NCI-H510A (cell line): ENCODE data around the gene DAP.

Experiments
- DNase-seq: peaks from one replicate; lab custom pipeline; 2025; lab: John Stamatoyannopoulos, UW

Gene DAP

GRCh38 chr5:10689391-10690081, 71.5 kb downstream of the DAP start:
- DNase-seq, result no peak

DNA sequence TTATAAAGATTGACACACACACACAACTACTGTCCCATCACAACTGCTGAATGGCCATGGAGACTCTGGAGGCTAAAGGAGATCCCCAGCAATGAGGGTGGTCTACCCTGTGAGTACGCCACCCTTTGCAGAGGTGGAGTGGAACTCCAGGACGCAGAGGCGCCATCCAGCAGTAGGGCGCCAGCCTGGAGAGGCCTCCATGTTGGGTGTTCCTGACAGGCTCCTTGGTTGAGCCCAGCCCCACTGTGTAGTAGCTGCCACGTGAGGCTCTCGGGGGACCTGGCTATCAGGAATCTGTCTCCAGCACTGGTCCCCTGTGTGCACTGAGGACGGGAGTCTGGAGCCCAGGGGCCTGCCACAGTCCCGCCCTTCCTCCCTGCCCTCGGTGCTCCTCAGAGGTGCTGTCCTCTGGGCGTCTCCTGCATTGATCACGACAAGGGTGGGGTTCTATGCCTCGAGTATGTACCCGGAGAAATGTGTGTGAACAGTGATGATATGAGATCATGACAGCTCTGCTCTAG, 72.3 kb downstream of the DAP start:
- DNase-seq, result no peak

DNA sequence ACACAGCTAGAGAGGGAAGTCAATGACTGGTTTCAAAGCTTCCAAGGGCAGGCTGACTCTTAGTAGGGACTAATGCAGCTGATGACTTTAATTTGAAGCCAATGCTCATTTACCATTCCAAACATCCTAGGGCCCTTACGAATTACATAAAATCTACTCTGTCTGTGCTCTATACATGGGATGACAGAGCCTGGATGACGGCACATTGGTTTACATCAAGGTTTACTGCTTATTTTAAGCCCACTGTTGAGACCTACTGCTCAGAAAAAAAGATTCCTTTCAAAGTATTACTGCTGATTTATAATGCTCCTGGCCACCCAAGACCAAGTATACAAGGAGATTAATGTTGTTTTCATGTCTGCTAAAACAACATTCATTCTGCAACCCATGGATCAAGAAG, 74.1 kb downstream of the DAP start:
- DNase-seq, result no peak

GRCh38 chr5:10685115-10685521, 75.9 kb downstream of the DAP start:
- DNase-seq, result no peak

DNA sequence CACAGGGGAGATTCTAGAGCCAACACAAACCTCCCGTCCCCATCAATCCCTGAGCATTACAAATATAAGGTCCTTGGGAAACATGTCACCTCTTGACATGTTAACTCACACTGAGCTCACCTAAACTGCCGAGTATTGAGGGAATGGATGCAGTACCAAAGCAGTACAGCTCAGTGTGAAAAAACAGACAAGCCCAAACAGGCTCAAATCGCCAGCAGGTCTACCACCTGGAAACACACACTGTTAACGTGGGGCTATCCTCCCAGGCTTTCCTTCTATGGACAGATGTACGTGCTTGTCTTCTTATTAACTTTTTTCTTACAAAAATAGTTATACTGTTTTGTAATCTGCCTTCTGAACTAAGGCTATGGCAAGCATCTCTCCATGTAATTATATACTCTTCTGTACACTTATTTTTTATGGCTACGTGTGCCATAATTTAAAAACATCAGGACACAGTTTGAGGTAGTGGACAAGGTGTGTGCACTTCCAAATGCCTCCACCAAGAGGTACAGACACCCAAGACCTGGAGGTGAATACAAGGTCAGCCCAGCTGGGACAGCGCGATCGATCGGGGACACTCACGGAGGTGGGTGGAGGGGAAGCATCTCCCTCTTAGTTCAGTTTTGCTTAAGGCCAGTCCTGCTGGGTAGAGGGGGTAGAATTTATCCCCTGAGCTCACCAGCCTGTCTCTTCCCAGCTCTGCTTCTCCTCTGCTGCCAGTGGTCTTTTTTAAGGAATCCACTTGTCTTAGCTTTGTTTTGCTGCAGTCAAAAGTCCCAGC, 76.5 kb downstream of the DAP start:
- no peak for DNase-seq

DNA sequence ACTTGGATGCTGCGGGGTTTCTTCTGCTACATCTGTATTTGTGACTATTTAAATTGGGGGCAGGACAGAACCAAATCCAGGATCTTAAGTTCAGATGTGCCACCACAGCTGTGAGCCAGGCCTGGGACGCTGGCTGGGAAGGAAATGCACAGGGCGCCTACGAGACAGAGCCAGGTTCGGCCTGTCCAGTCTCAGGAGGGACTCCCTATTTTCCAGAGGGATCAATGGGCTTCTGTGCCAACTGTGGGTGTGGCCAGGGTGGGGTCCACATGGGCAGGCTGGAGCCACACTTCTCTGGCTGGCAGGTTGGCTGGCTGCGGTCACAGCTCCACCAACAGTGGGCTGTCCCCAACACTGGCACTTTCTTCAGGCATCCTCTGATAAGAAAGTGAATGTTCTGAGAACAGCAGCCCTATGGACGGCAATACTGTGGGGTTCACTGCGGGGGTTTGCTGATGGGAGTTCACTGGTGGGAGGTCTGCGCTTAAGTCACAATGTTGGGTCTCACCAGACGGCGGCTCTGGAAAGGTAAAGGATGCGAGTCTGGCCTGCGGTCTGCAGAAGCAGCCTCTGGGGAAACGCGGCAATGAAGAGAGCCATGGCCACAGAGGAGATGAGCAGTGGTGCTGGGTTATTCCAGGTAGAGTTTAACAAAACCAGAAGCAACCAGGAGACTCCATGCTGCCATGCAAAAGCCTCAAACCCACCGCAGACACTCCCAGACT, 78.1 kb downstream of the DAP start:
- DNase-seq, result no peak

DNA sequence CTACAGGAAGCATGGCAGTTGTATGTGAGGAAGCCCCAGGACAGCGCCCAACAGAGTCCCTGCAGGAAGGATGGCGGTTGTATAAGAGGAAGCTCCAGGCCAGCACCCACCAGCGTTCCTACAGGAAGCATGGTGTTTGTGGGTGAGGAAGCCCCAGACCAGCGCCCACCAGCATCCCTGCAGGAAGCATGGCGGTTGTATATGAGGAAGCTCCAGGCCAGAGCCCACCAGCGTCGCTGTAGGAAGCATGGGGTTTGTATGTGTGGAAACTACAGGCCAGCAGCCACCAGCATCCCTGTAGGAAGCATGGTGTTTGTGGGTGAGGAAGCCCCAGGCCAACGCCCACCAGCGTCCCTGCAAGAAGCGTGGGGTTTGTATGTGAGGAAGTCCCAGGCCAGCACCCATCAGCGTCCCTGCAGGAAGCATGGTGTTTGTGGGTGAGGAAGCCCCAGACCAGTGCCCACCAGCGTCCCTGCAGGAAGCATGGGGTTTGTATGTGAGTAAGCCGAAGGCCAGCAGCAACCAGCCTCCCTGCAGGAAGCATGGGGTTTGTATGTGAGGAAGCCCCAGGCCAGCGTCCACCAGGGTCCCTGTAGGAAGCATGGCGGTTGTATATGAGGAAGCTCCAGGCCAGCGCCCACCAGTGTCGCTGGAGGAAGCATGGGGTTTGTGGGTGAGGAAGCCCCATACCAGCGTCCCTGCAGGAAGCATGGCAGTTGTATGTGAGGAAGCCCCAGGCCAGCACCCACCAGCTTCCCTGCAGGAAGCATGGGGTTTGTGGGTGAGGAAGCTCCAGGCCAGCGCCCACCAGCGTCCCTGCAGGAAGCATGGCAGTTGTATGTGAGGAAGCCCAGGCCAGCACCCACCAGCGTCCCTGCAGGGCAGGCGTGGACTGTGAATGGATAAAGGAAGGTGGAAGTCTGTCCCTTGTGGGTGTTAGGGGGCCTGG, 79.0 kb downstream of the DAP start:
- no peak for DNase-seq

GRCh38 chr5:10680876-10681481, 80.1 kb downstream of the DAP start:
- no peak for DNase-seq

- no peak for DNase-seq
Observed at GRCh38 chr5:10679336-10679988, 81.6 kb downstream of the DAP start.

DNA sequence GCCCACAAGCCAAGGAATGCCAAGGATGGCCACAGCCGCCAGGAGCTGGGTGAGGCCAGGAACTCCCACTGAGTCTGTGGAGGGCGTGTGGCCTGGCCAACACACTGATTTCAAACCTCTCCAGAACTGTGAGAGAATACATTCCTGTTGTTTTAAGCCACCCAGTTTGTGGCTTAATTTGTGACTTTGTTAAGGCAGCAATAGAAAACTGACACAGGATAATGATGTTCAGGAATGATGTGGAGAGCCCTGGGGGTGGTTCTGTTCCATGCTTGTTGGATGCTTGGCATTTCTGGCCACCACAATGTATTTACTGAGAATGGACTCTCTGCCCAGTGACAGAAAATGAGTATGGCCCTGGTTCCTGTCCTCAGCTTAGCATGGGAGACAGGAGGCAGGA, 82.8 kb downstream of the DAP start:
- DNase-seq, result no peak

DNA sequence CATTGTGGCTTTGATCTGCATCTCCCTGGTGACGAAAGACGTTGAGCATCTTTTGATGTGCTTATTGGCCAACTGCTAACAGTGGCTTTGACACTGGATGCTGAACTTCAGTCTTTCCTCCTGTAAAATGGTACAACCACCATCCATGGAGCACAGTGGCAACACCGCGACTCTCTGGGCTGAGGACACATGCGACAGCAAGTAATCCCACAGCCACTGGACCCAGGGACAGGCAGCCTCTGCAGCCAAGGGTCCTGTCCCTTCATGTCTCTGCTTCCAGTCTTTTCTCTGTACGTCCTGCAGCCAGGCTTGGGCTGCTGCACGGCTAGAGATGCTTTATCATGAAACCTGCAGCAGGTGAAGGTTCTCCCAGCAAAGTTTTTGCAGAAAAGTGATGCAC, 83.5 kb downstream of the DAP start:
- DNase-seq, result no peak

- DNase-seq, result no peak
Observed at GRCh38 chr5:10676946-10677345, 84.1 kb downstream of the DAP start.

DNA sequence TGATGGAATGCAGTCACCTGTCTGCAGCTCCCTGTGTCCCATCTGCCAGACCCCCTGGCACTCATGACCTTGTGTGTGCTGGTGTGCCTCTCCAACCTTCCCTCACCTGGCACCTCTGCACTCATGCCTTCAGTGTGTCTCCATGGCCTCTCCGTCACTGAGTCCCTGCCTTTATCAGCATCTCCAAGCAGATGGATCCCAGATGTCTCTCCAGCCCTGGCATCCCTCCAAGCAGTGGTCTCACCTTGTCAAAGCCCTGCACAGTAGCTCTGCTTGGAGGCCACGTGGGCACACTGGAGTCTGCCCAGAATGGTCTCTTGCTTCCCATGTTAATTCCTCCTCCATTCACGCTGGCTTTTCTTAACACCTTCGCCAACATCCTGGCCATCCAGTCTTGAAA, 84.8 kb downstream of the DAP start:
- no peak for DNase-seq

GRCh38 chr5:10675177-10675700, 85.8 kb downstream of the DAP start:
- DNase-seq, result no peak

DNA sequence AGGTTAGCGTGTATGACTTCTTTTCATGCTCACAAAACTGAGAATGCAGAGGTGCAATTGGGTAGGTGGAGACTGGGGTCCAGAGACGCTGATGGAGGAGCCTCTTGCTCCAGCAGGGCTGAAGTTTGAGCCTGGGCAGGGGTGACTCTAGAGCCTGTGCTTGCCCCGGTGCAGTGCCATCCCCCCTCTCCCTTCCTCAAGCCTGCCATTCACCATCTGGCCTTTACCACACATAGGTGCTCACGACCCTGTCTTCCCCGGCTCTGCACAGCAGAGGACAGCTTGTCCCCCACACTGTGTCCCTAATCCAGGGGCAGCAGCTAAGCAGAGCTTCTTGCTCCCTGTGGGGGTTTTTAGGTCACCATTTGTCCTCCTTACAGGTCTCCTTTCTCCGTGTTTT, 86.5 kb downstream of the DAP start:
- DNase-seq, result no peak

GRCh38 chr5:10674096-10674495, 86.9 kb downstream of the DAP start:
- no peak for DNase-seq

DNA sequence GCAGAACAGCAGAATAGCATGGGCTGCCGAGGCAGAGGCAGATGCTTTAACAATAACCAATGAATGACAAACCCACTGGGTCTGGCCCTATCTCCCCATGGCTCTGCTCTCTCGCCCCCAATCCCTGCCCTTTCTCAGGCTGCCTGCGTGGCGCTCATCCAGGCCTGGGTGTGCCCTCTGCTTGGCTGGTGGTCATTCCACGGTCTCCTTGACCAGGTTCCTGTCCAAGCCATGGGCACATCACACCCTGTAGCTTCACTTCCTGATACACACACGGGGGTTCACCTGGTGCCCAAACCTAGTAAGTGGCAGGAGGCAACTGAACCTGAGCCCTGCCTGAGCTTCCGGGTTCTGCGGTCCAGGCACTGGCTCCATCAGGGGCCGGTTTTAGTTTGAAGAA, 87.6 kb downstream of the DAP start:
- no peak for DNase-seq

DNA sequence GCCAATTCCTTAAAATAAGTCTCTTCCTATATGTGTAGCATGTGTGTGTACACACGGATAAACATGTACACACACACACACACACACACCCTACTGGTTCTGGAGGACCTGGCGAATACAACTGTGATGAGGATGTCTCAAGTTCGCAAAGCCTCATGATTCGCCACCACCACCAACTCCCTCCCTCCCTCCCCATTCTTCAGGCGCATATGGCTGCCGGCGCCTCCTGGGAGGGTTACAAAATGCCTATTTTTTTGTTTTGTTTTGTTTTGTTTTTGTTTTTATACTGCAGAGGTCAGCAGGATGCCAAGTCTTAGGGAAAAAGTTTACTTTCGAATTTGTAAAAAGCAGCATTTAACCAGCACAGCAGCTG, 88.0 kb downstream of the DAP start:
- DNase-seq, result no peak

- DNase-seq, result no peak
Observed at GRCh38 chr5:10672146-10673016, 88.7 kb downstream of the DAP start.
